Stimulated activated CD8-positive, alpha-beta memory T cell treated with anti-CD3 and anti-CD28 coated beads, Interleukin-12 subunit alpha, Interleukin-12 subunit beta, amount 100 ng/mL, for 24 hours (primary cell): Measurements from ENCODE around the gene ELMO1.

Source experiments
- DNase-seq: peaks from one replicate; pipeline ENCODE4 v3.0.0-alpha.2; 2020; ENCODE audit errors: extremely low read depth

Gene ELMO1

GRCh38 chr7:36949711-36950600 is 498.7 kb downstream of the ELMO1 start:
- DNase-seq, result no peak

GRCh38 chr7:36946401-36946739 is 502.3 kb downstream of the ELMO1 start:
- DNase-seq, result no peak

- DNase-seq, result no peak
Measured at GRCh38 chr7:36945612-36946400, 502.9 kb downstream of the ELMO1 start.

GRCh38 chr7:36944838-36945237 is 503.8 kb downstream of the ELMO1 start:
- DNase-seq, result no peak

- no peak for DNase-seq
Measured at GRCh38 chr7:36943591-36944435, 504.9 kb downstream of the ELMO1 start.

GRCh38 chr7:36942955-36943354 is 505.7 kb downstream of the ELMO1 start:
- no peak for DNase-seq

GRCh38 chr7:36942541-36942940 is 506.1 kb downstream of the ELMO1 start:
- DNase-seq, result no peak

GRCh38 chr7:36942025-36942424 is 506.6 kb downstream of the ELMO1 start:
- DNase-seq, result no peak

GRCh38 chr7:36941359-36941758 is 507.3 kb downstream of the ELMO1 start:
- no peak for DNase-seq

- no peak for DNase-seq
Measured at GRCh38 chr7:36939816-36940215, 508.8 kb downstream of the ELMO1 start.

- no peak for DNase-seq
Measured at GRCh38 chr7:36937754-36938563, 510.7 kb downstream of the ELMO1 start.

- no peak for DNase-seq
Measured at GRCh38 chr7:36931892-36932291, 516.8 kb downstream of the ELMO1 start.

- DNase-seq, result no peak
Measured at GRCh38 chr7:36929791-36930190, 518.9 kb downstream of the ELMO1 start.

GRCh38 chr7:36928718-36929117 is 519.9 kb downstream of the ELMO1 start:
- DNase-seq, result no peak

GRCh38 chr7:36928311-36928710 is 520.4 kb downstream of the ELMO1 start:
- DNase-seq, result no peak

- DNase-seq, result no peak
Measured at GRCh38 chr7:36925691-36926090, 523.0 kb downstream of the ELMO1 start.

GRCh38 chr7:36925207-36925606 is 523.5 kb downstream of the ELMO1 start:
- no peak for DNase-seq

- DNase-seq, result no peak
Measured at GRCh38 chr7:36923943-36924436, 524.7 kb downstream of the ELMO1 start.

GRCh38 chr7:36923185-36923584 is 525.5 kb downstream of the ELMO1 start:
- no peak for DNase-seq

GRCh38 chr7:36920433-36920832 is 528.2 kb downstream of the ELMO1 start:
- no peak for DNase-seq

- no peak for DNase-seq
Measured at GRCh38 chr7:36919738-36920137, 528.9 kb downstream of the ELMO1 start.
